Kidney capillary endothelial cell (primary cell): ENCODE results near the gene SIK2.
"Not testable (repeated sequence)": the region's sequence is repeated elsewhere in the genome, so short reads cannot be mapped to it uniquely, and the experiment has no call there.

ENCODE experiments used
- DNase-seq: peaks from one replicate; pipeline ENCODE4 v3.0.0-alpha.2; 2018; ENCODE audit warnings: low spot score

SIK2 gene

DNA sequence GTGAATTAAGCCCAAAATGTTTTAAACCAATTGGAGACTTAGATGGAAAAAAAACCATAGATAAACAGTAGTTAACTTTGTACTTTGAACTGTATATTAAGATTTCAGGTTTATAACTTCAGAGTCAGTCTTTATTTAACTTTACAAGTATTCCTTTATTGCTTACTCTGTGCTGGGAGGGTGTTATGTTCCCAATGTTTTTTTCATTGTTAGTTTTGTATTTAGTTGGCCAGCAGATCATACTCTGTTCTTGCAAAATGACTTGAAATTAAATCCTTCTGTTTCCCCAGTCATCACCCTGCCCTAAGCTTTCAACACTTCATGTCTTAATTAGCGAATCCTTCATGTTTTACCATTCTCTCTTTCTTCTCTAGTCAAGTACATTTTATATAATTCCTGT is 25.3 kb downstream of the SIK2 start:
- DNase-seq: no peak

GRCh38 chr11:111629499-111629898 is 27.2 kb downstream of the SIK2 start:
- DNase-seq: no peak

DNA sequence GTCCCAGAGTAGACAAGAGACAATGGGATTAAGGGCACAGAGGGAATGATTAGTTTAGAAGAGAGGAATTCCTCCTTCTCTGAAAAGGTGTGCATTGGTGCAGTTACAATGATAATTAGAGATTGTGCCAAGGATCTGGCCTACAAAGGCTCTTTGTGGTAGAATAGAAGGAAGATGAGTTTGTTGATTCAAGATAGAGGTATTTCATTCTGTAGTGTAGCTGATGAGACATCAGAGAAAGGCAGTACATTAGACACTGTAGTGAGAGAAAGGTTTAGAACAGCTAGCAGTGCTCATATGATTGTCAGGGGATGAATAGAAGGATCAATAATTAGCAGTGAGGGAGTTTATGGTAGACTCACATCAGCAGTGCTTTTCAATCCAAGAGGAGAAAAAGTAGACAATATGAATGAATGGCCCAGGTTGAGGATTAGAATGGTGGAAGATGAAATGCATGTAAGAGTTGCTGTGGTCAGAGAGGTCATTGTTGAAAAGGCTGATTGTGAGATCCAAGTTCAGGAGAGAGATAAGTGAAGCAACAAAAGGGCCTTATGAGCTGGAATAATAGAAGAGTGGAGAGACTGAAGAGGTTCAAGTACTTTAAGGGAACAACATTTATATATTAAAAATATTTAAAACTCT is 28.9 kb downstream of the SIK2 start:
- no peak for DNase-seq

DNA sequence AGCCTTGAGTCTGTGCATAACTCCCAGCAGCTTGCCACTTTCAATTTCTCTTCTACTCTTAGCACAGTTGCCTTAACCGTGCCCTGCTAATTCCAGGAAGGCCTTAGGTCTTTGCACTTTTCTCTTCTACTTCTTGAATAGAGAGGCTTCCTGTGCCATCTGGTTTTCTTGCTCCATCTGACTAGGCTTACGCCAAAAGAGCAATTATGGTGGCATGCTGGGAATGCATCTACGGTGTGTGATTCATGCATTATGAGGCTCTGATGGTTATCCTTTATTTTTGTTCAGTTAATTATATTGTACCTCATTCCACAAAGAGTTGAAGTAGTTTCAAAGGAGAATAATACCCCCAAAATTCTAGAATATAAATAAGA is 29.4 kb downstream of the SIK2 start:
- DNase-seq: no peak

GRCh38 chr11:111632516-111633220 is 30.4 kb downstream of the SIK2 start:
- DNase-seq: no peak

GRCh38 chr11:111633248-111633647 is 31.0 kb downstream of the SIK2 start:
- no peak for DNase-seq

- peak; percentile 41 for DNase-seq
Observed at GRCh38 chr11:111633756-111634362, 31.6 kb downstream of the SIK2 start.

GRCh38 chr11:111634981-111635705 is 32.9 kb downstream of the SIK2 start:
- DNase-seq: no peak

- no peak for DNase-seq
Observed at GRCh38 chr11:111635706-111636045, 33.4 kb downstream of the SIK2 start.

- DNase-seq: no peak
Observed at GRCh38 chr11:111637885-111638284, 35.6 kb downstream of the SIK2 start.

DNA sequence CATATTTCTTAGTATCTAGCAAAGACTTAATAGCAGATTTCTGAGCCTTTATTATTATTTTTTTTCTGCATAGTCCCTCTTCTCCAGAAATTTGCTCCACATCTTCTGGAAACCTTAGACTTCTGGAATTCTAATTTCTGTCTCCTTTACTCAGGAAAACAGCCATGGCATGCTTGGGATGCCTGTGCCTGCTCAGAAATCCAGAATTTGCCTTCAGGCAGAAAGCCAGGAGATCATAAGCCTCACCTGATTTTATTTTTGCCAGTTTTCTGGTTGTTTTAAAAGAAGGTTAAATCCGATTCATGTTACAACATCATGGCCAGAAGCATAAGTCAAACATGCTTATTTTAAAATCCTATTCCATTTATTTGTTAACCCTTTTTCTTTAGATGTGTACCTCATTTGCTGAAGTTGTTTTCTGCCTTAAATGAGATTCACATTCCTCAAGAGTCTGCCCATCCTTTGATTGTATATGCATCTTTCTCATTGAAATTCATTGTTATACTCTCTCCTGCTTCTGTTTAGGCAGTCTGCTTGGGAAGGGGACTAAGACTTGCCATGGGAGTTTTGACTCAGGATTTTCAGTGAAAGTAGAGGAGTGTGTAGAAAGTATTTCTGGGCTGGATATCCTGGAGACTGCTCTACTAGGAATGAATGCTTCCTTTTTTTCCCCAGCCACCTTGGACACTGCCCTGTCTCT is 37.1 kb downstream of the SIK2 start:
- no peak for DNase-seq

DNA sequence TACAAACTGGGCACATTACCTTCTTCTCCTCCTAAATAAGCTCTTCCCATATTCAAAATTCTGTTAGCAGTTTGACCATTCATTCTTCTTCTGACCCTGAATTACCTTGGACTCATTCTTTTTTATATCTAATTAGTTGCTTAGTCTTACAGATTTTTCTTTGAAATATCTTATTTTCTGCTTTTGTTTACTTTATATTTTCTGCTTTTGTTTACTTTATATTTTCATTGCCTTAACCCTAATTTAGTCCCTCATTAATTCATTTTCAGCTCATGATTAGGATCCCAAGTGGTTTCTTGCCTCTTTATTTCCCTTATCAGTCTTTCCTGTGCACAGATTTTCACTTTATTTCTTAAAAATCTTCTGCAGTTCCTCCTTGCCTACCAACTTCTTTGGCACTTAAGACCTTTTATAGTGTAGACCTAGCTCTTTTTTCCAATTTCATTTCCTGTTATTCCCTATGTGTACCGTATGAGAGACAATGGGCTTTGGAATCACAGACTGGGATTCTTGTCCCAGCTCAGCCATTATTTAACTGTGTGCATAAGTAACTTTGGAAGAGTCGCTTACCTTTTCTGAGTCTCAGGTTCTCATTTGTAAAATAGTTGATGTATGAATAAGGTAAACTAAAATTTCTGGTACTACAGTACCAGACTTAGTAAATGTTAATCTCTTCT is 39.2 kb downstream of the SIK2 start:
- DNase-seq: no peak

GRCh38 chr11:111642542-111642941 is 40.3 kb downstream of the SIK2 start:
- no peak for DNase-seq

GRCh38 chr11:111644922-111645321 is 42.7 kb downstream of the SIK2 start:
- DNase-seq: no peak

- no peak for DNase-seq
Observed at GRCh38 chr11:111645657-111646316, 43.5 kb downstream of the SIK2 start.

GRCh38 chr11:111651336-111651735 is 49.1 kb downstream of the SIK2 start:
- DNase-seq: not testable (repeated sequence)

DNA sequence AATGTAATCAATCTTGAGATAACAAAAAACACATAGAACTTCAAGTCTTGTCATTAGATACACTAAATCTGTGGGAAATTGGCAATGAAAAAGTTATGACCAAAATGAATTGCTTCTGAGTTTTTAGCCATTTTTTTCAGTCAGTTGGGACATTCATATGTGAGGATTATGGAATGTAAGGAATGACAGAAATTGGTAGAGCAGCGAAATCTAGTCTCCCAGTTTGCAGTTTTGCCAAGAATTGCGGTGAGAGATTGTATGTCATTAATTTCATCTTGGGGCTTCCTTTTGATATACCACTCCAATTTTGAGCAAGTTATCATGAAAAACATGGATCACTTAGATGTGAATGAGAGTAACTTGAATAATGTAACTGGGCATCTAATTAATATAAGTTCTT is 49.9 kb downstream of the SIK2 start:
- DNase-seq: no peak

- DNase-seq: no peak
Observed at GRCh38 chr11:111654601-111655000, 52.4 kb downstream of the SIK2 start.

DNA sequence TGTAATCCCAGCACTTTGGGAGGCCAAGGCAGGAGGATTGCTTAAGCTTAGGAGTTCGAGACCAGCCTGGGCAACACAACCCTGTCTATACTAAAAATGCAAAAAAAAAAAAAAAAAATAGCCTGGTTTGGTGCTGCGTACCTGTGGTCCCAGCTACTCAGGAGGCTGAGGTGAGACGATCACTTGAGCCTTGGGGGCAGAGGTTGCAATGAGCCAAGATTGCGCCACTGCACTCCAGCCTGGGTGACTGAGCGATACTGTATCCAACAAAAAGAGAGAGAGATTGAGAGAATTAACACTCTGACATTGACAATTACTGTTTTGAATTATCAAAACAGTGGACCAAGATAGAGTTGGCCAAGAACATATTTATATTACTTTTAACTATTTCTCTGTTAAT is 53.7 kb downstream of the SIK2 start:
- no peak for DNase-seq

DNA sequence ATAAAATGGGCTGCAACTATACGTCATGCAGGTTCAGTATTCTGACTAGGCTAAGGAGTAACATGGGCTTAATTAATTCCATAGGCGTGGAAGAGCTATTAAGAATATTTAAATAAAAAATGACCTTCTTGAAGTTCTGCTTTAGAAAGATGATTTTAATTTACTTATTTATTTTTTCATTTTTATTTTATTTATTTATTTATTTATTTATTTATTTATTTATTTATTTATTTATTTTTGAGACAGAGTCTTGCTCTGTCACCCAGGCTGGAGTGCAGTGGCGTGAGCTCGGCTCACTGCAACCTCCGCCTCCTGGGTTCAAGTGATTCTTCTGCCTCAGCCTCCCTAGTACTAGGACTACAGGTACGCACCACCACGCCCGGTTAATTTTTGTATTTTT is 55.7 kb downstream of the SIK2 start:
- DNase-seq: not testable (repeated sequence)

DNA sequence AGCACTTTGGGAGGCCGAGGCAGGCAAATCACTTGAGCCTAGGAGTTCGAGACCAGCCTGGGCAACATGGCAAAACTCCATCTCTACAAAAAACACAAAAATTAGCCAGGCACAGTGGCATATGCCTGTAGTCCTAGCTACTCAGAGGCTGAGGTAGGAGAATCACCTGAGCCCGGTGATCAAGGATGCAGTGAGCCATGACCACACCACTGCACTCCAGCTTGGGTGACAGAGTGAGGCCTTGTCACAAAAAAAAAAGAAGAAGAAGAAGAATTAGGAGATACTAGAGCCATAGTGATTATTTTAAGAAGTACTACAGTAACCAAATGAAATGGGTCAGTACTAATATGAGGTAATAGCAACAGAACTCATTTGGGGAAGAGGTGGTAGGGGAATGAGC is 56.2 kb downstream of the SIK2 start:
- DNase-seq: not testable (repeated sequence)
